HEK293 (cell line): ENCODE measurements around the gene KCNF1.

Experiments
- CTCF ChIA-PET: fragments of 350-600 bp; formaldehyde crosslinking; extraction: SDS; loops from one replicate; lab custom pipeline; 2021; ENCODE audit warnings: antibody characterized with exemption; lab: Yijun Ruan, JAX
- POLR2A ChIA-PET: fragments of 300-600 bp; formaldehyde crosslinking; extraction: SDS; loops from one replicate; lab custom pipeline; 2020; ENCODE audit warnings: antibody characterized with exemption, inconsistent platforms; lab: Yijun Ruan, JAX
- H3K27ac ChIP-seq: fragments of 200-500 bp; sonication (Bioruptor generic); 2 replicates; pipeline ENCODE4 v1.5.1; 2014; ENCODE audit warnings: low read depth, low read length, control low read depth, inconsistent platforms; ENCODE audit errors: extremely low read depth
- H3K36me3 ChIP-seq, 2 experiments: fragments of 200-500 bp in 1 of 2; sonication (Bioruptor generic) in 1 of 2; 1 replicate in 1 of 2; 2 replicates in 1 of 2; pipeline ENCODE4 v1.5.1; 2014 to 2017; ENCODE audit warnings: inconsistent platforms in 2 of 2, low read length in 2 of 2; ENCODE audit not compliant: control insufficient read depth in 2 of 2, insufficient read depth in 1 of 2
- H3K4me1 ChIP-seq: fragments of 200-500 bp; sonication (Bioruptor generic); 2 replicates; pipeline ENCODE4 v1.5.1; 2014; ENCODE audit warnings: mild to moderate bottlenecking, low read length, inconsistent platforms; ENCODE audit not compliant: control insufficient read depth, insufficient read depth
- H3K4me3 ChIP-seq: 2 replicates; pipeline ENCODE4 v1.5.1; 2011; ENCODE audit warnings: low read depth, mild to moderate bottlenecking, control low read depth, low read length, moderate library complexity
- H3K9me3 ChIP-seq: fragments of 200-500 bp; sonication (Bioruptor generic); 2 replicates; pipeline ENCODE4 v1.5.1; 2014; ENCODE audit warnings: low read depth, low read length, inconsistent platforms; ENCODE audit not compliant: control insufficient read depth, insufficient read depth
- SALL2 ChIP-seq: fragments of 450-650 bp; formaldehyde crosslinking; IDR thresholded peaks from 2 replicates; pipeline ENCODE4 v1.5.0; 2017; ENCODE audit warnings: missing biosample characterization, mild to moderate bottlenecking, missing genetic modification characterization, borderline replicate concordance
- SP7 ChIP-seq: fragments of 450-650 bp; formaldehyde crosslinking; IDR thresholded peaks from 2 replicates; pipeline ENCODE4 v1.5.1; 2016; ENCODE audit warnings: missing biosample characterization, missing genetic modification characterization
- ZBTB21 ChIP-seq: fragments of 450-650 bp; formaldehyde crosslinking; IDR thresholded peaks from 2 replicates; pipeline ENCODE4 v1.5.1; 2017; ENCODE audit warnings: missing biosample characterization, missing genetic modification characterization
- ZBTB48 ChIP-seq: fragments of 450-650 bp; formaldehyde crosslinking; IDR thresholded peaks from 2 replicates; pipeline ENCODE4 v1.5.1; 2016; ENCODE audit warnings: missing biosample characterization, missing genetic modification characterization
- ZFP41 ChIP-seq: fragments of 450-650 bp; formaldehyde crosslinking; IDR thresholded peaks from 2 replicates; pipeline ENCODE4 v1.5.1; 2016; ENCODE audit warnings: missing biosample characterization, missing genetic modification characterization, borderline replicate concordance
- ZIC2 ChIP-seq: fragments of 450-650 bp; formaldehyde crosslinking; IDR thresholded peaks from 2 replicates; pipeline ENCODE4 v1.5.1; 2016; ENCODE audit warnings: missing biosample characterization, missing genetic modification characterization
- ZNF112 ChIP-seq: fragments of 450-650 bp; formaldehyde crosslinking; IDR thresholded peaks from 2 replicates; pipeline ENCODE4 v1.5.0; 2017; ENCODE audit warnings: missing biosample characterization, missing genetic modification characterization
- ZNF114 ChIP-seq: fragments of 450-650 bp; formaldehyde crosslinking; IDR thresholded peaks from 2 replicates; pipeline ENCODE4 v1.5.0; 2017; ENCODE audit warnings: missing biosample characterization, missing genetic modification characterization
- ZNF146 ChIP-seq: fragments of 450-650 bp; formaldehyde crosslinking; IDR thresholded peaks from 2 replicates; pipeline ENCODE4 v1.5.1; 2016; ENCODE audit warnings: missing biosample characterization, missing genetic modification characterization
- ZNF184 ChIP-seq: fragments of 450-650 bp; IDR thresholded peaks from 2 replicates; pipeline ENCODE4 v1.5.1; 2018; ENCODE audit warnings: missing biosample characterization, mild to moderate bottlenecking, missing genetic modification characterization
- ZNF37A ChIP-seq: fragments of 450-650 bp; IDR thresholded peaks from 2 replicates; pipeline ENCODE4 v1.5.1; 2018; ENCODE audit warnings: missing biosample characterization, missing genetic modification characterization
- ZNF530 ChIP-seq: fragments of 450-650 bp; formaldehyde crosslinking; IDR thresholded peaks from 2 replicates; pipeline ENCODE4 v1.5.1; 2016; ENCODE audit warnings: low read depth, missing biosample characterization, missing genetic modification characterization
- ZNF558 ChIP-seq: fragments of 450-650 bp; formaldehyde crosslinking; IDR thresholded peaks from 2 replicates; pipeline ENCODE4 v1.5.1; 2016; ENCODE audit warnings: missing biosample characterization, missing genetic modification characterization
- ZNF561 ChIP-seq: fragments of 450-650 bp; IDR thresholded peaks from 2 replicates; pipeline ENCODE4 v1.5.1; 2018; ENCODE audit warnings: missing biosample characterization, missing genetic modification characterization, borderline replicate concordance
- ZNF777 ChIP-seq: fragments of 450-650 bp; formaldehyde crosslinking; IDR thresholded peaks from 2 replicates; pipeline ENCODE4 v1.5.1; 2017; ENCODE audit warnings: missing biosample characterization, missing genetic modification characterization, borderline replicate concordance
- ZNF843 ChIP-seq: fragments of 450-650 bp; formaldehyde crosslinking; IDR thresholded peaks from 2 replicates; pipeline ENCODE4 v1.5.1; 2016; ENCODE audit warnings: missing biosample characterization, missing genetic modification characterization
- TF ChIP-seq, protein P1 (sequence below): fragments of 450-650 bp; formaldehyde crosslinking; IDR thresholded peaks from 2 replicates; pipeline ENCODE4 v1.5.1; 2016; ENCODE audit warnings: missing biosample characterization, missing genetic modification characterization
- TF ChIP-seq, protein P2 (sequence below): fragments of 450-650 bp; formaldehyde crosslinking; IDR thresholded peaks from 2 replicates; pipeline ENCODE4 v1.5.1; 2017; ENCODE audit warnings: missing biosample characterization, mild to moderate bottlenecking, missing genetic modification characterization, moderate library complexity
- TF ChIP-seq, protein P3 (sequence below): fragments of 450-650 bp; formaldehyde crosslinking; conservative IDR thresholded peaks from 2 replicates; pipeline ENCODE4 v1.5.1; 2016; ENCODE audit warnings: low read depth, missing biosample characterization, missing genetic modification characterization
- TF ChIP-seq, protein P4 (sequence below): fragments of 450-650 bp; formaldehyde crosslinking; IDR thresholded peaks from 2 replicates; pipeline ENCODE4; 2016; ENCODE audit warnings: missing biosample characterization, missing genetic modification characterization
- TF ChIP-seq, protein P5 (sequence below): fragments of 450-650 bp; formaldehyde crosslinking; IDR thresholded peaks from 2 replicates; pipeline ENCODE4 v1.5.1; 2016; ENCODE audit warnings: missing biosample characterization, missing genetic modification characterization

KCNF1 gene

DNA sequence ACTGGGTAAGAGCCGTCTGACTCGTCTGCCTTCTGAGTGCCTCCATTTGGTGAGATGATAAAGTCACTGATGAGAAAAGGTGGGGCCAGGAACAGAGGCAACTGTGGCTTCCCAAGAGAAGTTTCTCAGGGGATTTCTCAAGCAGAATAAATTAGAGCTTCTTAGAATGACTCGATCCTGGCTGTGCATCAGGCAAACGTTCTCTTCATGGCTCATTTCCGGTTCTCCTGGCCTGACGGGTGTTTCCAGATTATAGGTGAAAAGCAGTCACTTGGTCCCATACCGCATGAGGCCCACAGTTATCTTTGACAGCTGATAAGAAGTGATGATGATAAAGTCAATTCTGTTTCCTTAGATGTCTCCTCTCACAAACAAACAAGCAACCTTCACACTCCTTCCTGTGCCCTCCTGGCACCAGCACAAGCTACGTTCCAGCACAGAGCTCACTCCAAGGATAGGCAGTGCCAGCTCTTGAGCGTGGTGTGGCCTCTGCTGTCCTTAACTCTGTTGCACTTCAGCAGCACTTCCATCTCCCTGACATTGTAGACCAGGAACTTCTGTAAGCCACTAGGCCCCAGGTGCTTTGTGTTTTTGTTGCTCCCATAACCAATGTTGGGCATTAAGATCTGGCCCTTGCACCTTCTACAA lies 37.8 kb upstream of the KCNF1 start:
- POLR2A ChIA-PET: no interaction called here
- CTCF ChIA-PET: interaction anchor here (0.5 to 1.0 kb wide), 4 partner anchors 38 to 709 kb away, joined by 3 to 4 read pairs (median 3); no protein-coding TSS in a partner anchor

DNA sequence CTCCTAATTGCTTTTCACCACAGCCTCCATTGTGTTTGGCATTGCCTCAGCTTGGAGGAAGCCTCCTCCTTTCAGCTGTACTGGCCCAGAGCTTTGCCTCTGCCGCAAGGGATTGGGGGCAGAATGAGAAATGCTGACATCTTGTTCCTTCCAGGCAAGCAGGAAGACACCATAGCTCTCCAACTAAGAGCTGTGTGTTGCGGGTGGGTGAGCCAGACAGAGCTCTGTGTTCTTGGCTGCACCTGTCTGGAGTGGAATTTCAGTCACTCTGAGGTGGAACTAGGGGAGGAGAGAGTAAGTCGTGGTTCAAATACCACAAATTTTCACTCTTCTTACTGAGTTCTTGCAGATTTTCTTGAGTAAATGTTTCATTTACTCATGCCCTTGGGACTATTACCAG lies 36.6 kb upstream of the KCNF1 start:
- ChIA-PET CTCF (interaction anchor here (0.6 to 1.2 kb wide), 4 partner anchors 17 to 250 kb away, joined by 3 to 4 read pairs (median 3); no protein-coding TSS in a partner anchor), POLR2A (no interaction called here)
- no peaks in the 10 kb centered on the region for H3K36me3 ChIP-seq
- no peaks in the 10 kb centered on the region for H3K9me3 ChIP-seq
- H3K4me1 ChIP-seq: no peaks in the 10 kb centered on the region
- no peak for TF ChIP-seq ZNF37A
- TF ChIP-seq ZNF112: no peak
- TF ChIP-seq ZNF777 (tag by site-specific recombination): no peak
- no peak for TF ChIP-seq ZNF843 (tag by site-specific recombination)
- TF ChIP-seq SP7 (tag by site-specific recombination): no peak
- no peak for TF ChIP-seq ZNF146 (tag by site-specific recombination)
- no peak for TF ChIP-seq ZNF184 (tag by site-specific recombination)
- no peak for TF ChIP-seq ZNF530 (tag by site-specific recombination)
- TF ChIP-seq ZIC2: no peak
- no peak for TF ChIP-seq ZFP41 (tag by site-specific recombination)
- TF ChIP-seq, protein P1, sequence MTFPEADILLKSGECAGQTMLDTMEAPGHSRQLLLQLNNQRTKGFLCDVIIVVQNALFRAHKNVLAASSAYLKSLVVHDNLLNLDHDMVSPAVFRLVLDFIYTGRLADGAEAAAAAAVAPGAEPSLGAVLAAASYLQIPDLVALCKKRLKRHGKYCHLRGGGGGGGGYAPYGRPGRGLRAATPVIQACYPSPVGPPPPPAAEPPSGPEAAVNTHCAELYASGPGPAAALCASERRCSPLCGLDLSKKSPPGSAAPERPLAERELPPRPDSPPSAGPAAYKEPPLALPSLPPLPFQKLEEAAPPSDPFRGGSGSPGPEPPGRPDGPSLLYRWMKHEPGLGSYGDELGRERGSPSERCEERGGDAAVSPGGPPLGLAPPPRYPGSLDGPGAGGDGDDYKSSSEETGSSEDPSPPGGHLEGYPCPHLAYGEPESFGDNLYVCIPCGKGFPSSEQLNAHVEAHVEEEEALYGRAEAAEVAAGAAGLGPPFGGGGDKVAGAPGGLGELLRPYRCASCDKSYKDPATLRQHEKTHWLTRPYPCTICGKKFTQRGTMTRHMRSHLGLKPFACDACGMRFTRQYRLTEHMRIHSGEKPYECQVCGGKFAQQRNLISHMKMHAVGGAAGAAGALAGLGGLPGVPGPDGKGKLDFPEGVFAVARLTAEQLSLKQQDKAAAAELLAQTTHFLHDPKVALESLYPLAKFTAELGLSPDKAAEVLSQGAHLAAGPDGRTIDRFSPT (tag by site-specific recombination): no peak
- TF ChIP-seq ZBTB21 (tag by site-specific recombination): no peak
- TF ChIP-seq, protein P2, sequence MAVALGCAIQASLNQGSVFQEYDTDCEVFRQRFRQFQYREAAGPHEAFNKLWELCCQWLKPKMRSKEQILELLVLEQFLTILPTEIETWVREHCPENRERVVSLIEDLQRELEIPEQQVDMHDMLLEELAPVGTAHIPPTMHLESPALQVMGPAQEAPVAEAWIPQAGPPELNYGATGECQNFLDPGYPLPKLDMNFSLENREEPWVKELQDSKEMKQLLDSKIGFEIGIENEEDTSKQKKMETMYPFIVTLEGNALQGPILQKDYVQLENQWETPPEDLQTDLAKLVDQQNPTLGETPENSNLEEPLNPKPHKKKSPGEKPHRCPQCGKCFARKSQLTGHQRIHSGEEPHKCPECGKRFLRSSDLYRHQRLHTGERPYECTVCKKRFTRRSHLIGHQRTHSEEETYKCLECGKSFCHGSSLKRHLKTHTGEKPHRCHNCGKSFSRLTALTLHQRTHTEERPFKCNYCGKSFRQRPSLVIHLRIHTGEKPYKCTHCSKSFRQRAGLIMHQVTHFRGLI: no peak
- H3K27ac ChIP-seq: no peak overlapping the region
- no peak overlapping the region for H3K4me3 ChIP-seq

More for the DNA sequence above, 37.8 kb upstream of the KCNF1 start:
- H3K27ac ChIP-seq: no peak overlapping the region
- H3K9me3 ChIP-seq: no peaks in the 10 kb centered on the region
- no peak overlapping the region for H3K4me3 ChIP-seq
- TF ChIP-seq ZNF561 (tag by site-specific recombination): no peak
- no peak for TF ChIP-seq ZNF558
- TF ChIP-seq, all 188 proteins: peak for 0
- Histone ChIP-seq H3K4me1 (no peaks in the 10 kb centered on the region), H3K36me3 (no peaks in the 10 kb centered on the region)

DNA sequence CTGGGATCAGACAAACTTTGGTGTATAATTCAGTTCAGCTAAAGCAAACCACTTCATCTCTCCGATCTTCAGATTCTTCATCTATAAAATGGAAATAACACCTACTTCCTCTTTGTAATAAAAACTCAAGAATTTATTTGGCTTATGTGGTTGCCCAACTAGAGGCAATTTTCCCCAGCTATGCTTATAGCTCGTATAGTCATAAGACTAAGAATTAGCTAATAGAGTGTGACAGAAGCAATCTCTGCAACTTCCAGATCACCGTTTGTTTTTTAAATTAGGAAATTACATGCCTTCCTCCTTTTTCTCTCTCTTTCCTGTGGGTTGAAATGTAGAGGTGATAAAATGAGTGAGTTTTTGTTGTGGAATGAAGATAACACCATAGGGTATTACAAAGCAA lies 35.3 kb upstream of the KCNF1 start:
- Histone ChIP-seq H3K4me3 (no peak overlapping the region), H3K4me1 (no peaks in the 10 kb centered on the region), H3K27ac (no peak overlapping the region), H3K9me3 (no peaks in the 10 kb centered on the region), H3K36me3 (no peaks in the 10 kb centered on the region)
- CTCF ChIA-PET: interaction anchor here (0.6 to 1.4 kb wide), 3 partner anchors 11 to 44 kb away, joined by 3 to 5 read pairs (median 5); no protein-coding TSS in a partner anchor
- POLR2A ChIA-PET: interaction anchor here (0.6 kb wide), 1 partner anchor 111 kb away, joined by 4 read pairs; no protein-coding TSS in a partner anchor
- TF ChIP-seq, protein P3, sequence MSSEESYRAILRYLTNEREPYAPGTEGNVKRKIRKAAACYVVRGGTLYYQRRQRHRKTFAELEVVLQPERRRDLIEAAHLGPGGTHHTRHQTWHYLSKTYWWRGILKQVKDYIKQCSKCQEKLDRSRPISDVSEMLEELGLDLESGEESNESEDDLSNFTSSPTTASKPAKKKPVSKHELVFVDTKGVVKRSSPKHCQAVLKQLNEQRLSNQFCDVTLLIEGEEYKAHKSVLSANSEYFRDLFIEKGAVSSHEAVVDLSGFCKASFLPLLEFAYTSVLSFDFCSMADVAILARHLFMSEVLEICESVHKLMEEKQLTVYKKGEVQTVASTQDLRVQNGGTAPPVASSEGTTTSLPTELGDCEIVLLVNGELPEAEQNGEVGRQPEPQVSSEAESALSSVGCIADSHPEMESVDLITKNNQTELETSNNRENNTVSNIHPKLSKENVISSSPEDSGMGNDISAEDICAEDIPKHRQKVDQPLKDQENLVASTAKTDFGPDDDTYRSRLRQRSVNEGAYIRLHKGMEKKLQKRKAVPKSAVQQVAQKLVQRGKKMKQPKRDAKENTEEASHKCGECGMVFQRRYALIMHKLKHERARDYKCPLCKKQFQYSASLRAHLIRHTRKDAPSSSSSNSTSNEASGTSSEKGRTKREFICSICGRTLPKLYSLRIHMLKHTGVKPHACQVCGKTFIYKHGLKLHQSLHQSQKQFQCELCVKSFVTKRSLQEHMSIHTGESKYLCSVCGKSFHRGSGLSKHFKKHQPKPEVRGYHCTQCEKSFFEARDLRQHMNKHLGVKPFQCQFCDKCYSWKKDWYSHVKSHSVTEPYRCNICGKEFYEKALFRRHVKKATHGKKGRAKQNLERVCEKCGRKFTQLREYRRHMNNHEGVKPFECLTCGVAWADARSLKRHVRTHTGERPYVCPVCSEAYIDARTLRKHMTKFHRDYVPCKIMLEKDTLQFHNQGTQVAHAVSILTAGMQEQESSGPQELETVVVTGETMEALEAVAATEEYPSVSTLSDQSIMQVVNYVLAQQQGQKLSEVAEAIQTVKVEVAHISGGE (tag by site-specific recombination): no peak
- TF ChIP-seq, protein P4, sequence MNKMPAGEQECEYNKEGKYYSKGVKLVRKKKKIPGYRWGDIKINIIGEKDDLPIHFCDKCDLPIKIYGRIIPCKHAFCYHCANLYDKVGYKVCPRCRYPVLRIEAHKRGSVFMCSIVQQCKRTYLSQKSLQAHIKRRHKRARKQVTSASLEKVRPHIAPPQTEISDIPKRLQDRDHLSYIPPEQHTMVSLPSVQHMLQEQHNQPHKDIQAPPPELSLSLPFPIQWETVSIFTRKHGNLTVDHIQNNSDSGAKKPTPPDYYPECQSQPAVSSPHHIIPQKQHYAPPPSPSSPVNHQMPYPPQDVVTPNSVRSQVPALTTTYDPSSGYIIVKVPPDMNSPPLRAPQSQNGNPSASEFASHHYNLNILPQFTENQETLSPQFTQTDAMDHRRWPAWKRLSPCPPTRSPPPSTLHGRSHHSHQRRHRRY (tag by site-specific recombination): no peak
- no peak for TF ChIP-seq ZNF114
- no peak for TF ChIP-seq SALL2 (tag by site-specific recombination)
- no peak for TF ChIP-seq ZBTB48 (tag by site-specific recombination)
- TF ChIP-seq, protein P5, sequence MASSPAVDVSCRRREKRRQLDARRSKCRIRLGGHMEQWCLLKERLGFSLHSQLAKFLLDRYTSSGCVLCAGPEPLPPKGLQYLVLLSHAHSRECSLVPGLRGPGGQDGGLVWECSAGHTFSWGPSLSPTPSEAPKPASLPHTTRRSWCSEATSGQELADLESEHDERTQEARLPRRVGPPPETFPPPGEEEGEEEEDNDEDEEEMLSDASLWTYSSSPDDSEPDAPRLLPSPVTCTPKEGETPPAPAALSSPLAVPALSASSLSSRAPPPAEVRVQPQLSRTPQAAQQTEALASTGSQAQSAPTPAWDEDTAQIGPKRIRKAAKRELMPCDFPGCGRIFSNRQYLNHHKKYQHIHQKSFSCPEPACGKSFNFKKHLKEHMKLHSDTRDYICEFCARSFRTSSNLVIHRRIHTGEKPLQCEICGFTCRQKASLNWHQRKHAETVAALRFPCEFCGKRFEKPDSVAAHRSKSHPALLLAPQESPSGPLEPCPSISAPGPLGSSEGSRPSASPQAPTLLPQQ (tag by site-specific recombination): no peak
